ENCODE data around the gene PSME2.

The PSME2 gene

DNA sequence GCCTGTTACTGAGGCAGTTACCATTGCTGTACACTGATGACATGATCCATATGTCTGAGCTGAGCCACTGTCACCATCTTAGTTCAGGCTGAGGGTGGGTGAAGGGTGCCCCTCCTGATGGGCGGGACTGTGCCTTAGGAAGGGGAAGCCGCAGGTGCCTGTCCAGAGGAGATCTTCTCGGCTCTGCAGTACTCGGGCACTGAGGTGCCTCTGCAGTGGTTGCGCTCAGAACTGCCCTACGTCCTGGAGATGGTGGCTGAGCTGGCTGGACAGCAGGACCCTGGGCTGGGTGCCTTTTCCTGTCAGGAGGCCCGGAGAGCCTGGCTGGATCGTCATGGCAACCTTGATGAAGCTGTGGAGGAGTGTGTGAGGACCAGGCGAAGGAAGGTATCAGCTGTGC lies 4.6 kb upstream of the PSME2 start:
- no peak for DNase-seq

DNA sequence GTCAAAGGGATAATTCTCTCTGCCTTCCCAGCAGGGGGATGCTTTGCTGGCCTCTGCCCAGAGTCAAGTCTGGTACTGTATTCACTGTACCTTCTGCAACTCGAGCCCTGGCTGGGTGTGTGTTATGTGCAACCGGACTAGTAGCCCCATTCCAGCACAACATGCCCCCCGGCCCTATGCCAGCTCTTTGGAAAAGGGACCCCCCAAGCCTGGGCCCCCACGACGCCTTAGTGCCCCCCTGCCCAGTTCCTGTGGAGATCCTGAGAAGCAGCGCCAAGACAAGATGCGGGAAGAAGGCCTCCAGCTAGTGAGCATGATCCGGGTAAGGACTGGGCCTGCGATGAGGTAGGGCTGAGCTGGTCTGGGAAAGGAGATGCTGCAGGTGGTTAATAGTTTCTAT lies 4.2 kb upstream of the PSME2 start:
- DNase-seq: no peak

DNA sequence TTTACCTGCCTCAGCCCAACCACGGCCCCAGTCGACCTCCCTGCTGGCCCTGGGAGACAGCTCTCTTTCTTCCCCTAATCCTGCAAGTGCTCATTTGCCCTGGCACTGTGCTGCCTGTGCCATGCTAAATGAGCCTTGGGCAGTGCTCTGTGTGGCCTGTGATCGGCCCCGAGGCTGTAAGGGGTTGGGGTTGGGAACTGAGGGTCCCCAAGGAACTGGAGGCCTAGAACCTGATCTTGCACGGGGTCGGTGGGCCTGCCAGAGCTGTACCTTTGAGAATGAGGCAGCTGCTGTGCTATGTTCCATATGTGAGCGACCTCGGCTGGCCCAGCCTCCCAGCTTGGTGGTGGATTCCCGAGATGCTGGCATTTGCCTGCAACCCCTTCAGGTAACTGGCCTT lies 3.7 kb upstream of the PSME2 start:
- DNase-seq: no peak

GRCh38 chr14:24149302-24149969 lies 3.0 kb upstream of the PSME2 start:
- no peak for DNase-seq

DNA sequence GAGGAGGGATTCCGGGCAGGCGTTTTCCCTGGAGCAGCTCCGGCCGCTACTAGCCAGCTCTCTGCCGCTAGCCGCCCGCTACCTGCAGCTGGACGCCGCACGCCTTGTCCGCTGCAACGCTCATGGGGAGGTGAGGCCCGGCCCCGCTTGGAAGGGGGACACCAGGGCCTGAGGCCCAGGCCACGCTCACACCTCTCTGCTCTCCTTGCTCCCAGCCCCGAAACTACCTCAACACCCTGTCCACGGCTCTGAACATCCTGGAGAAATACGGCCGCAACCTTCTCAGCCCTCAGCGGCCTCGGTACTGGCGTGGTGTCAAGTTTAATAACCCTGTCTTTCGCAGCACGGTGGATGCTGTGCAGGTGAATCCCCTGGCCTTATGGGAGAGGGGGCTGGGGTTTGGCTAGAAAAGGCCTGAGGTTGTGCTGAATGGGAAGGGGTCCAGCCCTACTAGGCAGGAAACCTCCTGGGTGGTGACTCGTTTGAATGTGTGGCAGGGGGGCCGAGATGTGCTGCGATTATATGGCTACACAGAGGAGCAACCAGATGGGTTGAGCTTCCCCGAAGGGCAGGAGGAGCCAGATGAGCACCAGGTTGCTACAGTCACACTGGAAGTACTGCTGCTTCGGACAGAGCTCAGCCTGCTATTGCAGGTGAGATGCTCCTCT lies 1.5 kb upstream of the PSME2 start:
- DNase-seq: peak; percentile 15

DNA sequence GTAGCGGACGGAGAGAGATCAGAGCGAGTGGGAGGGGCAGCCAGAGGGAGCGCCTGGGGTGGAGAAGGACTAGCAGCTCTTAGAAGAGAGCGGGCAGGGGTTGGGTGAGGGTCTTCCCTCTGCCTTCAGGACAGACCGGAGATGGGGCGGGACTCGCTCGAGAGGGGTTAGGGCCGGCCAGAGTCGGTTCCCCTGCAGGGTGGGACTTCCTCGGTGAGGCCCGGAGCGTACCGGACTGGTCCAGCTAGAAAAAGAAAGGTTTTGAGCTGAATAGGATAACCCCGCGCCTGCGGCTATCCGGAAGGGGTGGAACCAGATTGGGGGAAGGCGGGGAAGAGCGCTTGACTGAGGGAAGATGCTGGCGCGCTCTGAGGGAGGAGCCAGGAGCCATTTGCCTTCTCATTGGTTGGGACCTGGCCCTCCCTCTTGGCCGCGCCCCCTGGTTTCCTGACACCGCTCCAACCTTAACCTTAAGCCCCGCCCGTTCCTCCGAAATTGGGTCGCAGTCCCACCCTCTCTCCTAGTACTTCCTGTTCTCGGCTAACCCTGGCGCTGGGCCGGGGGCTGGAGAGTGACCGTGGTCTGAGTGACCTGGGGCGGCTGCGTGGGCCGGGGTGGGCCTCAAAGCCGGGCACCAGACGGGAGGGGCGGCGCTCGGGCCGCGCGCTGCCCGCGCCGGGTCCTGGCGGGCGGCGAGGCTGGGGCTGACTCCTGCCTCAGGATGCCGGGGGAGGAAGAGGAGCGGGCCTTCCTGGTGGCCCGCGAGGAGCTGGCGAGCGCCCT lies 759 bp upstream of the PSME2 start, which contains the start of gene RNF31:
RNF31 (plus strand) TSS at position 521 of the 783 bp plus-strand sequence; CDS start at position 722, 201 bp downstream.
- DNase-seq: peak; percentile 100

GRCh38 chr14:24145690-24146452 lies 539 bp downstream of the PSME2 start:
- DNase-seq: peak; percentile 13

DNA sequence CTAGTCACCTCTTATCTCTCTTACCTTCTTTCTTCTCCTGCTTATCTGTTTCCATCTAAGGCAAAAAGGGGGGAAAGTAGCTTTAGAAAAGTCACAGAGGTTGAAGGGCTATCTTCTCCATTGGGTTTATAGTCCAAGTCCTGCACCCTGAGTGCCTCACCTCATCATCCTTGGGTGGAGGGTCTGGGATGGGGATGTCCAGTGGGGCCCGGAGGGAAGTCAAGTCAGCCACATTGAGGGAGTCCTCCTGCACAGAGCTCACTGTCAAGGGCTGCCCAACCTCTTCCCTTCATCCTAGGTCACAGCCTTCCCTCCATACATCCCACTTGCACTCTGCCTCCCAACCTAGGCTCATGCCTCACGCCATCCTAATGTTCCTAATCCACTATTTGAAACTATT lies 1.2 kb downstream of the PSME2 start:
- no peak for DNase-seq

DNA sequence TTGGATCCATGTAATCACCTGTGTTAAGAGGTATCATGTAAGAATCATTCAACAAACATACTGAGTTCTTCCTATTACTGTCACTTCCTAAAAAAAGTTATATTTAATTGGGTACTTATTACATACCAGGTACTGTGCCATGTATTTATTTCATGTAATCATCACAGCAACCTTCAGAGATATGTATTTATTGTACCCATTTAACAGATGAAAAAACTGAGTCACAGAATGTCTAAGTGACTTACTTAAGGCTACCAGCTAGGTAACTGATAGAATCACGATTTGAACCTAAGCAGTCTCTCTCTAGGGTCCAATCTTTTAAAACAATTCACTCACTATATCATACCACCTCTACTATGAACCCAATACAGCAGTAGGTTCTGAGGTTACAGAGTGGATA lies 2.0 kb downstream of the PSME2 start:
- no peak for DNase-seq

DNA sequence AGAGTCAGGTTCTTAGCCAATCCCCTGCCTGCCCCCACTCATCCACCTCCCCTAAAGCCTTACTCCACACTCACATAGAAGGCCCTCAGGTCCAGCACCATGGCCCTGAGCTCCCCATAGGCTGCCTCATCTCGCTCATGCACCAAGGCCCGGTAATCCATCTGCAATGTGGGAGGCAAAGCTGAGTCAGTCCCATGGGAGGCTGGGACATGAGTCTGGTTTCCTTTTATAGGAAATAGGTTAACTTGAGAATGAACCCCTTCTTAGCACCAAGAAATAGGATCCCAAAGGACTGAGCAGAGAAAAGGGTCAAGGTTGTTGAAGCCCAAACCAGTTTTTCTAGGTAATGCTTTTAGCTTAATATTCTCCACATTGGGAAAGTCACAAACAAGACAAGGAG lies 2.9 kb downstream of the PSME2 start:
- no peak for DNase-seq

- peak; percentile 100 for DNase-seq
Measured at GRCh38 chr14:24141097-24141880, 5.1 kb downstream of the PSME2 start, which contains the start of gene EMC9. Gene EMC9 (minus strand): TSS chr14:24141591. CDS start chr14:24141304, 287 bp downstream.

- peak; percentile 30 for DNase-seq
Measured at GRCh38 chr14:24139272-24139934, 7.0 kb downstream of the PSME2 start.

DNA sequence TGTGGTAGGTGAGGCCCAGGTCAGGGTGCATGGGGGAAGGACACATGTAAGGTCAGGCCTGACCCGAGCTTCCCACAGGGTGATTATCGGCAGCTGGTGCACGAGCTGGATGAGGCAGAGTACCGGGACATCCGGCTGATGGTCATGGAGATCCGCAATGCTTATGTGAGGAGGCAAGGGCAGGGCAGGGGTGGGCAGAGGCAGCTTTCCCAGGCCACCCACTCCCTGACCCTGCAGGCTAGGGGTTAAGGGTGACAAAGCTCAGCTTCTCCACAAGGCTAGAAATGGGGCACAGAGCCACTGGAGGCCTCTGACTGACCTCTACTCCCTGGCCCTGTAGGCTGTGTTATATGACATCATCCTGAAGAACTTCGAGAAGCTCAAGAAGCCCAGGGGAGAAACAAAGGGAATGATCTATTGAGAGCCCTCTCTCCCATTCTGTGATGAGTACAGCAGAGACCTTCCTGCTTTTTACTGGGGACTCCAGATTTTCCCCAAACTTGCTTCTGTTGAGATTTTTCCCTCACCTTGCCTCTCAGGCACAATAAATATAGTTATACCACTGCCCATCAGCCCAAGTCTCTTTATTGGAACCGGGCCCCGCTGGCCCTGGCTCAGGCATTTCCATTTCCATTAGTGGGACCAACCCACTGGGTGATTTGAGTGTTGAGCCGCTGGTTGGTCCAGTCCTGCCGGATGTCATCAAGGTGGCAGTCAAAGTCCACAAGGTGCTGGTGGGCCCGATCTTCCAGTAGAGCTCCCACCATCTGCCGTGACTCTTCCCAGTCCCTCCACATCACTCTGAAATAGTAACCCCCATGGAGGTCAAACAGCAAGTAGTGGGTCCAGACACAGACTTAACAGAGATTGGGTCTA lies 7.8 kb downstream of the PSME2 start:
- no peak for DNase-seq

GRCh38 chr14:24137529-24138395 lies 8.6 kb downstream of the PSME2 start:
- DNase-seq: no peak

GRCh38 chr14:24136684-24137528 lies 9.5 kb downstream of the PSME2 start:
- peak; percentile 11 for DNase-seq

DNA sequence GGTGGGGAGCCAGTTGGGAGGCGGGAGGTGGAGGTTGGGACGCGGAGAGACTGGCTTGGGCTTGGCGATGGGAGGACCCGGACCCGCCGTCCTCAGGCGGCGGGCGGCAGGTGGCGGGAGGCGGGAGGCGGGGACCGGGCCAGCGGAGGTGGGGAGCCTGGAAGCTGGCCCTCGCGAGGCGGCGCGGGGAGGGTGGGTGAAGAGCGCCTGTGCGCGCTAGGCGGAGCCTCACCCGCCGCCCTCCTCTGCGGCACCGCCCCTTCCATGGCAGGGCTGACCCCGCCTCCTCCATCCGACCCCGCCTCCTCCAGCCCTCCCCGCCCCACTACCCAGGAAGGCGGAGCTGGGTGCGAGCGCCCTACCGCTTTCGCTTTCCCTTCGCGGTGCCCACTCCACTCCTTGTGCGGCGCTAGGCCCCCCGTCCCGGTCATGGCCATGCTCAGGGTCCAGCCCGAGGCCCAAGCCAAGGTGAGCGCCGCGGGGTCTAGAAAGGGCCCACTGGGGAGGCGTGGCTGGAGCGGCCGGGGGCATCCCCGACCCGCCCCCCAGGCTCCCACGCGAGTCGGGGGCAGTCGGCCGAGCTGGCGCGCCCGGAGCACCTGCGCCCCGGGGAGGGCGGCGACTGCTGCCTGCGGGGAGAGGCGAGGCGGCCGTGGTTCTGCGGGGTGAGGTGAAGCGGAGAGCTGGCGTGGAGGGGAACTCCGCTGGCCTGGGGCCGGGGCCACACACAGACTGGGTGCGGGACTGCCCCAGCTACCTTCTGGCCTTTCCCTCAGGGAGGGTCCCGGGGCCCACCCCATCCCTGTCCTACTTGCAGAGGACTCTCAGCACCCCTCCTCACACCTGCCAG lies 10.4 kb downstream of the PSME2 start, which contains the start of gene PSME1:
PSME1 (plus strand) TSS at position 361 of the 850 bp plus-strand sequence; CDS start at position 430, 69 bp downstream.
- peak; percentile 96 for DNase-seq

DNA sequence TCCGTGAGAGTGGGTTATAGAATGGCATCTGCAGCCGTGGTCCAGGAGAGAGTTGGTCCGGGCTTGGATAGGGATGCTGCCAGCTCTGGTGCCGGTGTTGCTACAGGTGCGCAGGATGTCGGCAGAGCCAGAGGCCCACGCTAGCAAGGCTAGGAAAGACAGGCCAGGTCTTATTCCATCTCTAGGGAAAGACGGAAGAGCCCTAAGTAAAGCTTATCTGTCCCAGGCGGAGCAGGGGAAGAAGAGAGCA lies 10.9 kb downstream of the PSME2 start:
- DNase-seq: no peak

DNA sequence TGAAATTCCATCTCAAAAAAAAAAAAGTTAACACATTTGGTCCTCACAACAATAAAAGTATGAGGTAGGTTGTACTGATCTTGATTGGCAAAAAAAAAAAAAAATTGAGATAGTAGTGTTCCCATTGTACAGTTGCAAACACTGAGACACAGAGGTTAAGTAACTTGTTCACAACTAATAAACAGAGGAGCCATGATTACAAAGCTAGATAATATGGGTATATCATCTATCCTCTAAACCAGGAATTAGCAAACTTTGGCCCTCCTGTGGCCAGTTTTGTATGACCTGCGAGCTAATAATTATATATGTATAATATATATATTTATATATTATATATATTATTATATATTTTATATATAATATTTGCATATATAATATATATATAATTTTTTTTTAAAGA lies 12.7 kb downstream of the PSME2 start:
- peak; percentile 46 for DNase-seq

All from hematopoietic multipotent progenitor cell treated with erythropoietin and hydrocortisone succinate and interleukin-3 and kit ligand, for 4 days (in vitro differentiated cells).